ENCODE measurements around the gene HECTD2. TPM values are rescaled to one million over a fixed set of nuclear protein-coding genes. Genes with fewer than 3 reads are reported as not detected.

The HECTD2 gene, protein sequence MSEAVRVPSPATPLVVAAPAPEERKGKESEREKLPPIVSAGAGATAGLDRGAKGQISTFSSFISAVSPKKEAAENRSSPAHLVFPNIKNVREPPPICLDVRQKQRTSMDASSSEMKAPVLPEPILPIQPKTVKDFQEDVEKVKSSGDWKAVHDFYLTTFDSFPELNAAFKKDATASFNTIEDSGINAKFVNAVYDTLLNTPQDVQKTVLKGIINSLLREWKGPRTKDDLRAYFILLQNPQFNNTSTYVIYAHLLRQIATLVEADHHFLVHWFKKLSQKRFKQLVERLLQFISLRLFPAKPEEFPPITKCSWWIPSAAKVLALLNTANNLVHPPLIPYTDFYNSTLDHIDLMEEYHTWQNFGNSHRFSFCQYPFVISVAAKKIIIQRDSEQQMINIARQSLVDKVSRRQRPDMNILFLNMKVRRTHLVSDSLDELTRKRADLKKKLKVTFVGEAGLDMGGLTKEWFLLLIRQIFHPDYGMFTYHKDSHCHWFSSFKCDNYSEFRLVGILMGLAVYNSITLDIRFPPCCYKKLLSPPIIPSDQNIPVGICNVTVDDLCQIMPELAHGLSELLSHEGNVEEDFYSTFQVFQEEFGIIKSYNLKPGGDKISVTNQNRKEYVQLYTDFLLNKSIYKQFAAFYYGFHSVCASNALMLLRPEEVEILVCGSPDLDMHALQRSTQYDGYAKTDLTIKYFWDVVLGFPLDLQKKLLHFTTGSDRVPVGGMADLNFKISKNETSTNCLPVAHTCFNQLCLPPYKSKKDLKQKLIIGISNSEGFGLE
- total RNA-seq: 2.4 and 5.8 TPM in 2 replicates

DNA sequence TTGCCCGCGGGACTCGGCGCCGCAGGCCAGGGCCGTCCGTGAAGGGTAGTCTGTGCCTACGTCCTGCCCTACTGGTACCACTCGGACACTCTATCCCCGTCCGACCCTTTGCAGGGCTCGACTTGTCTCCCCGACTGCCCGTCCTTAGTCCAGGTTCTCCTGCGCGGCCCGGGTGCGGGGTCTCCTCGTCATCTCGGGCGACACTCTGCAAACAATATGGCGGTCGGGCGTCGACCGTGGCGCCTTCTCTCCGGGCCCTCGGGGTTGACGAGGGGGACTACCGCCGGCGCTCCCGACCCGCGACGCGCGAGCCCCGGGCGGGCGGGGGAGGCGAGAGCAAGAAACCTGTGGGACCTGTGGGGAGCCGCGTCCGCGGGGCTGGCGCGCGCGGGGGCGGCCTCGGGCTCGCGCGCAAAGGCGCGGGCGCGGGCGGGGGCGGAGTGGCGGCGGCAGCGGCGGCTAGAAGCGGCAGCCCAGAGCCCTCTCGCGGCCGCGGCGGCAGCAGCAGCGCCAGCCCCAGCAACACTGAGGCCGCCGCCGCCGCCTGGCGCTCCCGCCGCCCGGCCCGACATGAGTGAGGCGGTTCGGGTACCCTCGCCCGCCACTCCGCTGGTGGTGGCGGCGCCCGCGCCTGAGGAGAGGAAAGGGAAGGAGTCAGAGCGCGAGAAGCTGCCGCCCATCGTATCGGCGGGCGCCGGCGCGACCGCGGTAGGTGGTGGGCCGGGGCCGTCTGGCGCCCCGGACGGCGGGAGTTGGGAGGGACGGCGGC, at the start of gene HECTD2:
TSS of gene HECTD2 (plus strand) at position 476 of the 769 bp plus-strand sequence. CDS start at position 571, 95 bp downstream.

Other genes starting within 250 kb of the HECTD2 start
- gene PCGF5, start 189.7 kb upstream of the HECTD2 start, total RNA-seq: 31.8 and 38.8 TPM in 2 replicates
- 4.1 and 20.8 TPM in 2 replicates for gene PPP1R3C, start 222.7 kb downstream of the HECTD2 start, total RNA-seq